ENCODE measurements around the gene EDAR.

The EDAR gene

GRCh38 chr2:108916796-108917421 lies 72.1 kb downstream of the EDAR start:
- no peak for TF ChIP-seq CTCF (IDR thresholded peaks at IDR 0.05)
- Histone ChIP-seq H3K4me3 (ENCODE audit: low read depth, low read length) (no peak overlapping the region), H3K4me1 (no peaks in the 10 kb centered on the region), H3K9ac (no peak overlapping the region), H3K27ac (no peak overlapping the region), H2AFZ (no peak overlapping the region), H3K27me3 (ENCODE audit: control insufficient read depth, insufficient read depth, low read length) (no peaks in the 10 kb centered on the region), H3K4me2 (ENCODE audit: low read length) (no peak overlapping the region), H3K9me3 (ENCODE audit: control insufficient read depth, low read length) (no peaks in the 10 kb centered on the region), H3K79me2 (no peaks in the 10 kb centered on the region), H3K36me3 (ENCODE audit: control insufficient read depth, insufficient read depth, low read length) (no peaks in the 10 kb centered on the region)

- no peaks in the 10 kb centered on the region for H3K27me3 ChIP-seq (ENCODE audit: control insufficient read depth, insufficient read depth, low read length)
- H3K27ac ChIP-seq = no peak overlapping the region
- TF ChIP-seq CTCF (IDR thresholded peaks at IDR 0.05) = no peak
- H3K79me2 ChIP-seq = no peaks in the 10 kb centered on the region
- H3K9me3 ChIP-seq (ENCODE audit: control insufficient read depth, low read length) = no peaks in the 10 kb centered on the region
- H3K36me3 ChIP-seq (ENCODE audit: control insufficient read depth, insufficient read depth, low read length) = no peaks in the 10 kb centered on the region
- no peak overlapping the region for H3K4me2 ChIP-seq (ENCODE audit: low read length)
- no peak overlapping the region for H2AFZ ChIP-seq
- no peak overlapping the region for H3K9ac ChIP-seq
- H3K4me3 ChIP-seq (ENCODE audit: low read depth, low read length) = no peak overlapping the region
- H3K4me1 ChIP-seq = no peaks in the 10 kb centered on the region
Observed at GRCh38 chr2:108916122-108916795, 72.8 kb downstream of the EDAR start.

- Histone ChIP-seq H3K79me2 (no peaks in the 10 kb centered on the region), H3K9me3 (ENCODE audit: control insufficient read depth, low read length) (no peaks in the 10 kb centered on the region), H3K4me2 (ENCODE audit: low read length) (no peak overlapping the region), H3K4me1 (no peaks in the 10 kb centered on the region), H2AFZ (no peak overlapping the region), H3K36me3 (ENCODE audit: control insufficient read depth, insufficient read depth, low read length) (no peaks in the 10 kb centered on the region), H3K4me3 (ENCODE audit: low read depth, low read length) (no peak overlapping the region), H3K9ac (no peak overlapping the region), H3K27me3 (ENCODE audit: control insufficient read depth, insufficient read depth, low read length) (no peaks in the 10 kb centered on the region), H3K27ac (no peak overlapping the region)
- no peak for TF ChIP-seq CTCF (IDR thresholded peaks at IDR 0.05)
Observed at GRCh38 chr2:108912629-108912902, 76.5 kb downstream of the EDAR start.

- no peak for TF ChIP-seq CTCF (IDR thresholded peaks at IDR 0.05)
- Histone ChIP-seq H3K27me3 (ENCODE audit: control insufficient read depth, insufficient read depth, low read length) (no peaks in the 10 kb centered on the region), H2AFZ (no peak overlapping the region), H3K9ac (no peak overlapping the region), H3K36me3 (ENCODE audit: control insufficient read depth, insufficient read depth, low read length) (no peaks in the 10 kb centered on the region), H3K4me2 (ENCODE audit: low read length) (no peak overlapping the region), H3K4me3 (ENCODE audit: low read depth, low read length) (no peak overlapping the region), H3K4me1 (no peaks in the 10 kb centered on the region), H3K9me3 (ENCODE audit: control insufficient read depth, low read length) (no peaks in the 10 kb centered on the region), H3K79me2 (no peaks in the 10 kb centered on the region), H3K27ac (no peak overlapping the region)
Observed at GRCh38 chr2:108911807-108912628, 77.0 kb downstream of the EDAR start.

All from parathyroid adenoma (tissue), 2 donors.